ENCODE data around the gene TIMP1. TPM values are rescaled to one million over a fixed set of nuclear protein-coding genes. Genes with fewer than 3 reads are reported as not detected.

TIMP1 gene
- total and polyA plus RNA-seq, 10 of the 15 experiments (the other 5 are each of a cell fraction or from before 2014, with no cell fraction given): 101 to 341 (median 134) TPM

- in situ Hi-C loops (cut with MboI): no loop called here
- no peak for DNase-seq (ENCODE audit: low read depth, low spot score)
- Histone ChIP-seq H3K9me3 (replicated peaks; ENCODE audit: control insufficient read depth, insufficient read depth, low read length) (no peaks in the 10 kb centered on the region; the same call in 2 of the 3 replicates), H3K4me1 (ENCODE audit: control insufficient read depth, insufficient read depth, low read length) (peaks cover 8% of the 10 kb centered on the region), H3K79me2 (ENCODE audit: control insufficient read depth, insufficient read depth, low read length) (no peaks in the 10 kb centered on the region; the same call in 1 of the 2 replicates), H3K9ac (ENCODE audit: control insufficient read depth, insufficient read depth, low read length) (no peak overlapping the region), H3K27ac (ENCODE audit: control insufficient read depth, insufficient read depth) (no peak overlapping the region), H3K27me3 (replicated peaks in 1 of 2; ENCODE audit: control insufficient read depth in 2 of 2, insufficient read depth in 2 of 2, low read length in 1 of 2) (no peaks in the 10 kb centered on the region), H4K20me1 (ENCODE audit: control insufficient read depth, insufficient read depth) (no peaks in the 10 kb centered on the region), H3K36me3 (ENCODE audit: control insufficient read depth in 2 of 2, insufficient read depth in 2 of 2, low read length in 1 of 2) (no peaks in the 10 kb centered on the region), H2AFZ (ENCODE audit: control insufficient read depth, low read depth, low read length) (no peak overlapping the region), H3K4me2 (ENCODE audit: control insufficient read depth, insufficient read depth) (no peak overlapping the region), H3K4me3 (no peak overlapping the region)
- TF ChIP-seq HDAC6 (IDR thresholded peaks at IDR 0.05; ENCODE audit: unreplicated experiment) (no peak), POLR2AphosphoS2 (IDR thresholded peaks at IDR 0.05; ENCODE audit: low read depth, low read length) (no peak), RELA (IDR thresholded peaks at IDR 0.05; ENCODE audit: borderline replicate concordance, partially characterized antibody) (no peak), TCF3 (IDR thresholded peaks at IDR 0.05; ENCODE audit: borderline replicate concordance, insufficient read depth, low read depth, low read length) (no peak), BCLAF1 (IDR thresholded peaks at IDR 0.05) (no peak), BACH1 (IDR thresholded peaks at IDR 0.05; ENCODE audit: borderline replicate concordance) (no peak), SPI1 (IDR thresholded peaks at IDR 0.05; ENCODE audit: borderline replicate concordance, insufficient read depth, low read depth, low read length) (no peak), PBX3 (IDR thresholded peaks at IDR 0.05; ENCODE audit: insufficient replicate concordance, low read depth, low read length) (no peak), CHD1 (IDR thresholded peaks at IDR 0.05; ENCODE audit: low read depth, low read length) (no peak), ZNF622 (IDR thresholded peaks at IDR 0.05) (no peak), CREB1 (IDR thresholded peaks at IDR 0.05; ENCODE audit: low read depth) (no peak), NFXL1 (IDR thresholded peaks at IDR 0.05; ENCODE audit: borderline replicate concordance) (no peak), USF2 (IDR thresholded peaks at IDR 0.05; ENCODE audit: borderline replicate concordance, low read depth, low read length) (no peak), SIN3A (IDR thresholded peaks at IDR 0.05; ENCODE audit: low read depth, low read length) (no peak), ZNF207 (IDR thresholded peaks at IDR 0.05; ENCODE audit: borderline replicate concordance) (no peak), ZZZ3 (IDR thresholded peaks at IDR 0.05; ENCODE audit: control insufficient read depth, insufficient read length, low read depth) (no peak), SIX5 (IDR thresholded peaks at IDR 0.05; ENCODE audit: low read depth, low read length, severe bottlenecking) (no peak), ZNF217 (IDR thresholded peaks at IDR 0.05) (no peak)
- BruUV-seq (replicated peaks): no TSS peak
- FAIRE-seq: no peak
- intact Hi-C loops (cut with micrococcal nuclease; ENCODE audit: unreplicated experiment): no loop called here
- ChIA-PET SMC1A (ENCODE audit: uncharacterized antibody, unreplicated experiment) (no interaction called here), POLR2A (no interaction called here), RAD21 (ENCODE audit: unreplicated experiment) (interaction anchor here (1.1 kb wide), 1 partner anchor 14 kb away, joined by 4 read pairs; no protein-coding TSS in a partner anchor), CTCF (interaction anchor here (1.5 kb wide), 1 partner anchor 10 kb away, joined by 4 read pairs; no protein-coding TSS in a partner anchor)
- ATAC-seq: no peak
- WGBS (ENCODE audit: insufficient coverage, insufficient replicate concordance, low lambda C conversion rate, missing lambda C conversion rate): 36% methylated on average over 16 of the region's 16 CpGs
Observed at GRCh38 chrX:47578692-47579091, 3.5 kb upstream of the TIMP1 start.

Data from GM12878 (cell line).